ENCODE data around the gene NAV2.
"Not testable (repeated sequence)": the region's sequence is repeated elsewhere in the genome, so short reads cannot be mapped to it uniquely, and the experiment has no call there.

Gene NAV2

GRCh38 chr11:20105427-20105826, 392.8 kb downstream of the NAV2 start:
- DNase-seq: no peak

DNA sequence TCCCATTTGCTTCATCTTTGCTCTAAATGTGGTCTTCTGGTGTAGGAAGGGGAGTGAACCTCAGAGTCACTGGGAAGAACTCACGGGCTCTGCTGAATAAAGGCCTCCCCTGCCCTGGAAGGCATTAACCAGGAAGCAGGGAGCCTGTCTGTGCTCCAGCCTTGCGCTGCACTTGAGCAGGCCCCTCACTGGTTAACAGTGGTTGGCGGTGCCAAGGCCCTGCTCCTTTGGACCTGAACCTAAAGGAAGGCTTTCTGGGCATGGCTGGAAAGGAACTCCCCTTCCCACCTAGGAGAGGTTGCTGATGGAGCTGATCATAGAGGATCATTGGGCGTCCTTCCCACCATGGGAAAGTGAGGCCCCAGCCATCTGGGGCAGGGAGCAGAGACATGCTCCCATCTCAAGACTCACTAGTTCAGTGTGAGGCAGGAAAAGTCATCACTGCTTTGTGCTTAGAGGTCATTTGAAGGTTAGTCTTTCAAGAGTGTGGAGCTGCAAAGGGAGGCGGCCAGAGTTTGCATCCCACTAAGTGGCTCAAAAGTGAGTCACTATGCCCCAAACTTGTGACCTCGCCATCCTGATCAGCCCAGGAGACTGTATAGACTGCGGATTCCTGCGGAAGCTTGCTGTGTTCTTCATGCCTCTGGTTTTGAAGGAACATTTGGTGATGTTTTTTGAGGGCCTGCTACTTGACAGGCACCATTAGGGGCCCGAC, 397.3 kb downstream of the NAV2 start:
- no peak for DNase-seq

DNA sequence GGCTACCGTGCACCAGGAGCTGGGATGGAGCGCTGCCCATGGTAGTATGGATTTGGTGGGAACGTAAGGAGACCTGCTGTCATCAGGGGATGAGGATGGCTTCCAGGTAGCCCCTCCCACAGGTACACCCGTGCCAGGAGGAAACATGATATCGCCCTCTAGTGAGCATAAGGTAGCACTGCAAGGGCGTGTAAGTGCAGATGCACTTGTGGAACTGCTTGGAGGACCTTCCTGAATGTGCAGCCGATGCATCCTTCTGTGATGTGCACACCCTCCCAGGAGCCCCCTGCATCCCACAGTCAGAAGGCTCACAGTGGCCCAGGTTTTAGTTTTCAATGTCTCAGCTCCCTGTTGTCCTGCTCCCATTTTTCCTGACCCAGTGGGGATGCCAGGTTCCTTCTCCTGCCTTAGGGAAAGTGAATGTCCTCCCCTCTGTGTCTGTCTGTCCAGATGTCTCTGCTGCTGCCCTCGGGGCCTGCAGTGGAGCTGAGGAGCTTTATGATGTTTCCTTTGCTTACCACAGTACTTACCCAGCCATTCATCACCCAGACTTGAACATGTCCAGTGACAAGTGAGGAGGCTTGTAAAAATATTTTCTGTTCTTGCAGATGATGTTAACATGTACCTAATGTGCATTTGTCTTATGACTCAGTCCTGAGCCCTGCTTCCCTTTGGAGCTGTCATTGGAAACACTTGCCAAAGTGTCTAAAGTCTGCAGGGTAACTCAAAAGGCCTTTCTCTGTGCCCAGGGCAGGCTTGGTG, 398.5 kb downstream of the NAV2 start:
- peak; percentile 8 to 25 for DNase-seq

DNA sequence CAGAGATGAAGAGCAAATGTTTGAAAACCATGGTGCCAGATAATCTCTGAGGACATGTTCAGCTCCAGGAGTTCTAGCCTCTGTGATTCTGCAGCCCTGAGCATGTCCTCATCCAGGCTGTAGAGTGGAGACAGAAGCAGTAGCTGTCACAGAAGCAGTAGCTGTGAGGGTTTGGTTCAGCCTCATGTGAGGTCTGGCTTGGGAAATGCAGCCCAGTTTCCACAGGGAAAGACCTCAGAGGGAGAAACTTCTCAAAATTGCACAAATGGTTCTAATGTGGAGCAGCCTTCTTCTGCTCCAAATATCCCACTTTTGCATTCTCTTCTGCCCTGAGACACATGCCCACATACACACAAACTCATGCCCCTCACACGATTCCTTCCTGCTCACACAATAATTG, 399.2 kb downstream of the NAV2 start:
- no peak for DNase-seq

DNA sequence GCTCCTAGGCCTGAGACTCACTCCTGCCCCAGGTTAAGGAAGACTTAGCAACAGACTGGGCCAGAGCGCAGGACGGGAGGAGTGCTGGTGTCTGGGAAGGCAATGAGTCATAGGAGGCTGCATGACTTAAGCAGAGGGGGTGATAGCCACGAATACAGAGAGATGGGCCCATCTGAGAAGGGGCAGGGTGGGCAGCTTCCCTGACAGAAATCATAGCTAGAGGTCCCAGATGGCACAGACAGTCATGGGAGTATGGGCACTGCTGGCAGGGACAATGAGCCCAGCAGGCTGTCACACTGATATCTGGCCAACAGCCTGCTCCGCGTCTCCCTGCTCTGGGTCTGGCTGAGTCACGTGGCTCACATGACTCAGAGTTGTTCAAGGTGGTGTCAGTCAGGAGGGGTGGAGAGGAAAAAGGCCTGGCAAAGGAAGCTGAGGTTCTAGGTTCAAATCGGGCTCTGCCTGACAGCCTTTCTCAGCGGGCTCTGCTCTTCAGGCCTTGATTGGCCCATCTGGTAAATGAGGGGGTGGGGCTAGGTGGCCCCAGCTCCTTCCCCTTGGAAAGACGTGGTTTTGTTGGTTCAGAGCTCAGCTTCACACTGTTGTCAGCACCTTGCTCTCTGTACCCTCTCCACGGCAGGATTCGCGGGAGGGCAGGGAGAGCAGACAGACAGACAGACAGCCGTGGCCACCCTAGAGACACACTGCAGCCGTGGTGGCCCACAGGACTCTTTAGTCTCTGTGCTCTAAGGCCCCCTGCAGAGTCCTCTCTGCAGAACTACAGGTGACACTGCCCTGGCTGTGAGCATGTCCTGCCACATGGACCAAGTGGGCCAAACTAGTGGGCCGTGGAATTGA, 399.9 kb downstream of the NAV2 start:
- DNase-seq: no peak

GRCh38 chr11:20113149-20113438, 400.5 kb downstream of the NAV2 start:
- no peak for DNase-seq

- DNase-seq: no peak
These were observed 402.0 kb downstream of the NAV2 start for GRCh38 chr11:20114588-20114987.

DNA sequence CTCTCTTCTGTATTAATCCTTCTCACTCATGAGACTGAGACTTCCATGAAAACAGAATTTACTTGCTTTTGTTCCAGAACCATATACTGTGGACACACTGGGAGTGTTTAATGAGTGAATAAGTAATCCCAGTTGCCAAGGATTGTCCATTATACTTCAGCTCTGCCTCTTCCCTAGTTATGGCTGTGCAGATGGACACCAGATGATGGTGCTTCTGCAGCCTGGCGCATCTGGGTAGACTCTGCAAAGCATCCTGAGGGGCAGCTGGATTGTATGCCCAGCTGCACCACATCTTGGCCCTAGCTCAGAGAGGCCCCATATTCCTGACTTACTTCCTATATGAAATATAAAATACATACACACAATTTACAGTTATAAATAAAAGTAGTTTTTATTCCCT, 404.2 kb downstream of the NAV2 start:
- no peak for DNase-seq

GRCh38 chr11:20117291-20117690, 404.7 kb downstream of the NAV2 start:
- DNase-seq: no peak

DNA sequence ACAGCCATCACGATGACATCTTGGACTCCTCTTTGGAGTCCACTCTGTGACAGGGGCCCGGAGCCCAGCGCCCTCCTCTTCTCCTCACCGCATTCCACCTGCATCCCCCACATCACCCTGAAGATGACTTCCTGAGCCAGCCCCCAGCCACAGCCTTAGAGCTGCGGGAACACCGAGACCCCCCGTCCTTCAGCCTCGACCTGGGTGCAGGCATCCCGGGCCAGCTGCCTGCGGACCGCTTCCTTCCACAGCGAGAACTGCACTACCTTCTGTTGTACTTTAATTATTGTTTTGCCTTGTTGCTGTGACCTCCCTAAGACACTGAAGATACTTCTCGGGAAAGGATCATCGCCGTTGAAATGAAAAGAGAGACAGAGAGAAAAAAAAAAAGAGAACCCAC, 405.6 kb downstream of the NAV2 start:
- no peak for DNase-seq

- no peak for DNase-seq
These were observed 406.7 kb downstream of the NAV2 start for GRCh38 chr11:20119315-20119714.

GRCh38 chr11:20120134-20120925, 407.7 kb downstream of the NAV2 start:
- DNase-seq: no peak

DNA sequence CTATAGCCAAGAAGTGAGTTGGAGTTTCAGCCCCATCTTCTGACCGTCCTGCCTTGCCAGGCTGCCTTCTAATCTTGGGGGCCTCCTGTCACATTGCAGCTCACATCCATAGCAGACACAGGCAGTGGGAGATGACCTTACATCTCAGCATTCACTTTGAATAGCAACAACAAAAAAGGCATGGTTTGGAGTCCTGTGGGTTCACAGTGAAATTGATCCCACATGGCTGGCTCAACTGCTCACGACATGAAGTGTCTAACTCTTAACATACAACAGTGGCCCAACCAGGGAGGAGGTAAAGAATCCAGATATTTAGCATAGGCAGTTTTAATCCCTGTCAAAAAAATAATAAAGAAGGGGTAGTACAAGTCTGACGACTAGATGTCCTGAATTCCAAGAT, 409.5 kb downstream of the NAV2 start:
- no peak for DNase-seq

DNA sequence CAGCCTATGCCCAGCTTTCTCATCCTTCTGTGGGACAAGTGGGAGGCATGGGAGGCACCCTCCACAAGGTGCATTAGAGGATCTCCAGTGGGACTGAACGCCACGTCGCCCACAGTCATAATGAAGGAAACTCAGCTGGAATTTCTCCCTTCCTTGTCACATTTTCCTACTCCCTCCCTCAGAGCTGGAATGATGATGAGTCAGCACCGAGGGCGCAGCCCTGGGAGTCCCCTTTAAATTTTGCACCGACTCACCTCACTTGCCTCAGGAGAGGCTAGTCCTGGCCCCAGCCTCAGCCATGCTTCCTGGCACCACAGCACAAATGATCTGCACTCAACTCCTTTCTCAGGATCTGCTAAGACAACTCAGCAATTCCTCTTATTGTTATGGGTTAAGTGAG, 413.3 kb downstream of the NAV2 start:
- no peak for DNase-seq

- DNase-seq: no peak
These were observed 414.1 kb downstream of the NAV2 start for GRCh38 chr11:20126724-20127123.

DNA sequence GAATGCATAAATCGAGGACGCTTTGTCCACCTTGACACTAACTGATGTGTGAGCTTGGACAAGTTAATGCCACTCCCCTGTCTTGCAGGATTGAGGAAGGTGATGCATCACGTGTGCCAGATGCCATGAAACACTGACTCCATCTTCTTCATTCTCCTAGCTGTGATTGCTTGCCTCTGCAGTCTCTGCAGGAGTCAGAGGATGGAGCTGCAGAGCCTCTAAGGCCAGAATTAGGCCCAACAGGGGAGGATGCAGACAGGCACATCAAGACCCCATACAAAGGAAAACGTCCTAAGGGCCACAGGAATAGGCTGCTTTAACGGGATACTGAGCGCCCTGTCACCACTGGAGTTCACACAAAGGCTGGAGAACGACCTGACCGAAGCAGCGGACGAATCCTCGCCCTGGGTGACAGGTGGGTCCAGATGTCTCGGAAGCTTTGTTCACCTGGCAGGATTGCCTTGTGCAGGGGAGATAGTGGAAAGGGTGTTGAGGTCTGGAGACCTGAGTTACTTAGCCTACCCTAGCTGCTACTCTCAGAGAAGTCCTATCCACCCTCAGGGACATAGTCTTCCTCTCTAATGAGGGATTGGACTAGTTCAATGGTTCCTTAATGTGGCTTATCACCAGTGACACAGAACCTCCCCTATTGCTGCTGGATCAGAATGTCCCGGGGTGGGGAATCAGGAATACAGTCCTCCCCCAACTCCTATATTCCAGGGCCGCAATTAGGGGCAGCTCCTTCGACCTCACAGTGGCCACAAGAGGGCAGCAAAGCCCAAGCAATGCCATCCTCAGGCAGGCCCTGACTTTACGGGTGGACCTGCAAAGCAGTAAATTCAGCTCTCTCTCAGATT, 415.3 kb downstream of the NAV2 start:
- peak; percentile 66 to 71 for DNase-seq

- not testable (repeated sequence) for DNase-seq
These were observed 415.8 kb downstream of the NAV2 start for GRCh38 chr11:20128528-20128825.

GRCh38 chr11:20129665-20130064, 417.0 kb downstream of the NAV2 start:
- no peak for DNase-seq

- peak; percentile 25 to 28 for DNase-seq
These were observed 419.4 kb downstream of the NAV2 start for GRCh38 chr11:20131788-20132666.

DNA sequence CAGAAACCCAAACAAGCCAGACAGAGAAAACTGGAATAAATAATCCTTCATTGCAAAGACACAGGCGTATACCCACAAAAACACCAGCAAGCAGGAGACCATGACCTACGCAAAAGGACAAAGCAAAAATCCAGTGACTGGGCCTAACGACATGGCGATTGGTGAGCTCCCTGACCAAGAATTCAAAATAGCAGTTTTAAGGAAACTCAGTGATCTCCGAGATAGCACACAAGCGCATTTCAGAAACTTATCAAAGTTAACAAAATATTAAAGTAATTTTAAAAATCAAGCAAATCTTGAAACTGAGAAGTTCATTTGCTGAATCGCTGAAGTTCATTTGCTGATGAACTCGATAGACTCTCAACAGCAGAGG, 420.0 kb downstream of the NAV2 start:
- no peak for DNase-seq
